MG63 (cell line): ENCODE measurements around the gene SNRNP70. TPM values are rescaled to one million over a fixed set of nuclear protein-coding genes. Genes with fewer than 3 reads are reported as not detected.
"Not testable (repeated sequence)": the region's sequence is repeated elsewhere in the genome, so short reads cannot be mapped to it uniquely, and the experiment has no call there.

Source experiments
- DNase-seq: peaks from one replicate; pipeline ENCODE4 v3.0.0-alpha.2; 2020
- H3K27me3 ChIP-seq: fragments of 250-450 bp; sonication (Bioruptor Pico); 2 replicates; pipeline ENCODE4 v1.5.1; 2020; ENCODE audit warnings: mild to moderate bottlenecking, moderate library complexity
- H3K36me3 ChIP-seq: fragments of 250-450 bp; sonication (Bioruptor Pico); 2 replicates; pipeline ENCODE4 v1.5.1; 2020; ENCODE audit warnings: mild to moderate bottlenecking, moderate library complexity
- H3K4me3 ChIP-seq: fragments of 250-450 bp; sonication (Bioruptor Pico); 2 replicates; pipeline ENCODE4 v1.5.1; 2020; ENCODE audit warnings: mild to moderate bottlenecking, moderate library complexity
- H3K9me3 ChIP-seq: fragments of 250-450 bp; sonication (Bioruptor Pico); 2 replicates; pipeline ENCODE4 v1.5.1; 2020; ENCODE audit warnings: mild to moderate bottlenecking, moderate library complexity
- total RNA-seq: library from RNA; depleted of rRNA; stranded (reverse); fragments of >200 nt; shearing (Covaris generic); gene quantifications from 2 replicates; pipeline ENCODE4 v1.2.3, GENCODE V29; 2014; ENCODE audit warnings: low replicate concordance; rRNA removed

SNRNP70 gene
- total RNA-seq, result 172 and 247 TPM in 2 replicates

GRCh38 chr19:49085020-49085867 is at the start of gene SNRNP70:
SNRNP70 (plus strand) TSS chr19:49085451; CDS start chr19:49086415, 964 bp downstream.
- no peaks in the 10 kb centered on the region for H3K27me3 ChIP-seq
- peak; percentile 99 for DNase-seq
- H3K36me3 ChIP-seq, result peaks cover 47% of the 10 kb centered on the region
- H3K9me3 ChIP-seq, result no peaks in the 10 kb centered on the region
- H3K4me3 ChIP-seq, result peak within 1 kb of the TSS; percentile 99

- H3K4me3 ChIP-seq, H3K36me3 ChIP-seq, H3K27me3 ChIP-seq, H3K9me3 ChIP-seq: not testable (repeated sequence)
- peak; percentile 48 for DNase-seq
Observed at GRCh38 chr19:49036815-49037214, 48.4 kb upstream of the SNRNP70 start, which contains the start of gene CGB1. CGB1 (minus strand) TSS chr19:49036895; CDS start chr19:49036711, 184 bp downstream.

GRCh38 chr19:49038111-49038510 is 47.1 kb upstream of the SNRNP70 start:
- DNase-seq, H3K4me3 ChIP-seq, H3K36me3 ChIP-seq, H3K27me3 ChIP-seq, H3K9me3 ChIP-seq: not testable (repeated sequence)

GRCh38 chr19:49038557-49039276 is 46.5 kb upstream of the SNRNP70 start:
- DNase-seq, result peak; percentile 81
- H3K36me3 ChIP-seq, H3K4me3 ChIP-seq, H3K9me3 ChIP-seq, H3K27me3 ChIP-seq: not testable (repeated sequence)

- not testable (repeated sequence) for H3K4me3 ChIP-seq, H3K36me3 ChIP-seq, H3K27me3 ChIP-seq, H3K9me3 ChIP-seq, DNase-seq
Observed at GRCh38 chr19:49039736-49040135, 45.5 kb upstream of the SNRNP70 start.

- peak; percentile 43 for DNase-seq
- no peaks in the 10 kb centered on the region for H3K9me3 ChIP-seq
Observed at GRCh38 chr19:49042177-49042576, 43.1 kb upstream of the SNRNP70 start.

GRCh38 chr19:49042666-49043065 is 42.6 kb upstream of the SNRNP70 start:
- DNase-seq, H3K27me3 ChIP-seq, H3K4me3 ChIP-seq, H3K9me3 ChIP-seq, H3K36me3 ChIP-seq: not testable (repeated sequence)

More at GRCh38 chr19:49042177-49042576, 43.1 kb upstream of the SNRNP70 start:
- Histone ChIP-seq H3K4me3 (no peak overlapping the region), H3K36me3 (no peaks in the 10 kb centered on the region), H3K27me3 (no peaks in the 10 kb centered on the region)

GRCh38 chr19:49043548-49043947 is 41.7 kb upstream of the SNRNP70 start, which contains the start of gene CGB5:
CGB5 (plus strand) TSS chr19:49043848; CDS start chr19:49044210, 362 bp downstream.
- H3K27me3 ChIP-seq, H3K9me3 ChIP-seq, DNase-seq, H3K4me3 ChIP-seq, H3K36me3 ChIP-seq: not testable (repeated sequence)

GRCh38 chr19:49049011-49049410 is 36.2 kb upstream of the SNRNP70 start, which contains the start of gene CGB8:
CGB8 (minus strand) TSS chr19:49049111; CDS start chr19:49048739, 372 bp downstream.
- H3K36me3 ChIP-seq, H3K4me3 ChIP-seq, DNase-seq: not testable (repeated sequence)

GRCh38 chr19:49049834-49050233 is 35.4 kb upstream of the SNRNP70 start:
- H3K36me3 ChIP-seq, H3K9me3 ChIP-seq, H3K27me3 ChIP-seq, H3K4me3 ChIP-seq, DNase-seq: not testable (repeated sequence)

More at GRCh38 chr19:49049011-49049410, 36.2 kb upstream of the SNRNP70 start, which contains the start of gene CGB8:
- H3K27me3 ChIP-seq, H3K9me3 ChIP-seq: not testable (repeated sequence)

GRCh38 chr19:49050376-49051033 is 34.7 kb upstream of the SNRNP70 start:
- H3K36me3 ChIP-seq, H3K4me3 ChIP-seq, H3K27me3 ChIP-seq, H3K9me3 ChIP-seq: not testable (repeated sequence)
- DNase-seq, result peak; percentile 80

- DNase-seq, result peak; percentile 40
- H3K27me3 ChIP-seq, result peaks cover 10% of the 10 kb centered on the region; the same call in 1 of the 2 replicates
- no peaks in the 10 kb centered on the region for H3K36me3 ChIP-seq
- peak overlapping the region; percentile 22 for H3K4me3 ChIP-seq
- no peaks in the 10 kb centered on the region for H3K9me3 ChIP-seq
Observed at GRCh38 chr19:49056101-49056901, 28.9 kb upstream of the SNRNP70 start.

- H3K4me3 ChIP-seq, DNase-seq, H3K36me3 ChIP-seq, H3K9me3 ChIP-seq, H3K27me3 ChIP-seq: not testable (repeated sequence)
Observed at GRCh38 chr19:49056902-49057596, 28.2 kb upstream of the SNRNP70 start.

- no peaks in the 10 kb centered on the region for H3K36me3 ChIP-seq
- peak within 1 kb of the TSS; percentile 22; the same call in 1 of the 2 replicates for H3K4me3 ChIP-seq
- DNase-seq, result peak; percentile 54
Observed at GRCh38 chr19:49057636-49058234, 27.5 kb upstream of the SNRNP70 start, which contains the start of gene CGB7. CGB7 (minus strand) TSS chr19:49057749; CDS start chr19:49055375, 2,374 bp downstream.

GRCh38 chr19:49058562-49058961 is 26.7 kb upstream of the SNRNP70 start:
- Histone ChIP-seq H3K4me3 (no peak overlapping the region), H3K9me3 (no peaks in the 10 kb centered on the region), H3K27me3 (peaks cover 10% of the 10 kb centered on the region; the same call in 1 of the 2 replicates), H3K36me3 (no peaks in the 10 kb centered on the region)
- DNase-seq, result peak; percentile 53

More at GRCh38 chr19:49057636-49058234, 27.5 kb upstream of the SNRNP70 start, which contains the start of gene CGB7:
- H3K27me3 ChIP-seq, result peaks cover 10% of the 10 kb centered on the region; the same call in 1 of the 2 replicates
- no peaks in the 10 kb centered on the region for H3K9me3 ChIP-seq
